Panc1 (cell line): ENCODE measurements around the gene TEX50. TPM values are rescaled to one million over a fixed set of nuclear protein-coding genes. Genes with fewer than 3 reads are reported as not detected.
"Not testable (repeated sequence)": the region's sequence is repeated elsewhere in the genome, so short reads cannot be mapped to it uniquely, and the experiment has no call there.

Source experiments
- ATAC-seq: fragments of 200-7000 bp; cut with Tn5 transposase; 2 replicates; pipeline ENCODE4 v1.9.1; 2020; ENCODE audit warnings: mild to moderate bottlenecking, moderate library complexity
- BruUV-seq: library from RNA; stranded (reverse); fragments of 400-500 nt; replicated peaks from 2 replicates; lab custom pipeline; 2021; lab: Mats Ljungman, UMichigan
- CTCF ChIA-PET: fragments of 300-600 bp; sonication (Branson Sonifier 250); formaldehyde crosslinking; loops from one replicate; lab custom pipeline; 2022; ENCODE audit warnings: antibody characterized with exemption; lab: Charles Lee
- POLR2A ChIA-PET: fragments of 300-600 bp; sonication (Branson Sonifier 250); formaldehyde crosslinking; loops from one replicate; lab custom pipeline; 2022; ENCODE audit warnings: antibody characterized with exemption; lab: Charles Lee
- DNase-seq: peaks from one replicate; pipeline ENCODE4 v3.0.0-alpha.2; 2010; ENCODE audit warnings: low read depth, low spot score
- H3K27ac ChIP-seq: 2 replicates; pipeline ENCODE4 v1.5.1; 2011; ENCODE audit warnings: mild to moderate bottlenecking, low read length, inconsistent platforms
- H3K27me3 ChIP-seq: fragments of 200-500 bp; sonication (Bioruptor generic); 2 replicates; pipeline ENCODE4 v1.6.0; 2014; ENCODE audit warnings: low read length, inconsistent platforms; ENCODE audit not compliant: control insufficient read depth, insufficient read depth
- H3K36me3 ChIP-seq: fragments of 200-500 bp; sonication (Bioruptor generic); 2 replicates; pipeline ENCODE4 v1.5.1; 2014; ENCODE audit warnings: inconsistent platforms, mild to moderate bottlenecking, low read length, moderate library complexity; ENCODE audit not compliant: control insufficient read depth, insufficient read depth
- H3K4me1 ChIP-seq: 2 replicates; pipeline ENCODE4 v1.5.1; 2011; ENCODE audit warnings: inconsistent platforms, mild to moderate bottlenecking, low read length, moderate library complexity; ENCODE audit not compliant: control insufficient read depth, insufficient read depth
- H3K4me3 ChIP-seq, 2 experiments: 2 replicates each; pipeline ENCODE4 v1.5.1; 2011 to 2012; ENCODE audit warnings: low read depth in 2 of 2, low read length in 2 of 2, mild to moderate bottlenecking in 2 of 2, inconsistent platforms in 1 of 2, moderate library complexity in 1 of 2
- H3K9me3 ChIP-seq: fragments of 200-500 bp; sonication (Bioruptor generic); 2 replicates; pipeline ENCODE4 v1.5.1; 2014; ENCODE audit warnings: low read depth, mild to moderate bottlenecking, inconsistent platforms, low read length, moderate library complexity; ENCODE audit not compliant: control insufficient read depth, insufficient read depth
- CTCF ChIP-seq: fragments of 450-650 bp; IDR thresholded peaks from 2 replicates; pipeline ENCODE4 v1.5.1; 2017; ENCODE audit warnings: mild to moderate bottlenecking
- POLR2AphosphoS5 ChIP-seq: IDR thresholded peaks from 2 replicates; pipeline ENCODE4 v1.6.1; 2012; ENCODE audit warnings: mild to moderate bottlenecking, low read depth, low read length, moderate library complexity
- REST ChIP-seq, 2 experiments: IDR thresholded peaks; 2 replicates each; pipeline ENCODE4 v1.6.1; 2011 to 2012; ENCODE audit warnings: low read depth in 2 of 2, control low read depth in 1 of 2, low read length in 1 of 2, mild to moderate bottlenecking in 1 of 2, moderate library complexity in 1 of 2; ENCODE audit not compliant: insufficient read depth in 1 of 2
- SIN3A ChIP-seq: IDR thresholded peaks from 2 replicates; pipeline ENCODE4 v1.6.1; 2012; ENCODE audit warnings: low read depth, mild to moderate bottlenecking, low read length, moderate library complexity, borderline replicate concordance; ENCODE audit not compliant: insufficient read depth
- TCF7L2 ChIP-seq: IDR thresholded peaks from 2 replicates; pipeline ENCODE4 v1.6.1; 2011; ENCODE audit warnings: mild to moderate bottlenecking, low read depth, low read length, inconsistent platforms
- in situ Hi-C: cut with HindIII; loops from 2 replicates; pipeline ENCODE4 v1.10.0; 2016; ENCODE audit warnings: low sequenced_read_pairs, low pct_unique_long_range_greater_than_20kb
- intact Hi-C: fragments of 100-400 bp; cut with micrococcal nuclease; formaldehyde crosslinking; loops from one replicate; pipeline ENCODE4 v1.10.0; 2022; ENCODE audit not compliant: unreplicated experiment
- total RNA-seq: library from RNA; stranded (reverse); gene quantifications from one replicate; pipeline ENCODE4 v1.2.1, GENCODE V29; 2021; ENCODE audit not compliant: unreplicated experiment

TEX50 gene
- total RNA-seq, 1 experiment from 2014 or later = not detected

- DNase-seq = no peak
- ATAC-seq = no peak
- Histone ChIP-seq H3K27ac (no peak within 1 kb of the TSS), H3K9me3 (no peaks in the 10 kb centered on the region), H3K4me1 (no peaks in the 10 kb centered on the region), H3K27me3 (no peaks in the 10 kb centered on the region; the same call in none of the 2 replicates), H3K4me3 (no peak within 1 kb of the TSS), H3K36me3 (no peaks in the 10 kb centered on the region)
- no TSS peak for BruUV-seq
- POLR2A ChIA-PET = no interaction called here
- in situ Hi-C loops (no loop called here), intact Hi-C loops (no loop called here)
- TF ChIP-seq CTCF (no peak), TCF7L2 (no peak), POLR2AphosphoS5 (no peak), REST (IDR thresholded peaks at IDR 0.05; ENCODE audit: insufficient read depth in 1 of 2, low read depth in 2 of 2, low read length in 1 of 2) (no peak), SIN3A (no peak)
- CTCF ChIA-PET = no interaction called here
Measured at GRCh38 chr1:173603056-173603591, 32.0 kb upstream of the TEX50 start, which contains the start of gene SLC9C2. Gene SLC9C2 (minus strand): TSS chr1:173603072. CDS start chr1:173601776, 1,296 bp downstream.

- H3K4me3 ChIP-seq = no peak overlapping the region
- in situ Hi-C loops = no loop called here
- H3K4me1 ChIP-seq = no peaks in the 10 kb centered on the region
- ATAC-seq (no peak), DNase-seq (no peak)
- no peaks in the 10 kb centered on the region for H3K36me3 ChIP-seq
- H3K9me3 ChIP-seq = no peaks in the 10 kb centered on the region
- no peaks in the 10 kb centered on the region; the same call in 1 of the 2 replicates for H3K27me3 ChIP-seq
- POLR2A ChIA-PET = no interaction called here
- no TSS peak for BruUV-seq
- H3K27ac ChIP-seq = no peak overlapping the region
- intact Hi-C loops = no loop called here
- CTCF ChIA-PET = no interaction called here
- TF ChIP-seq REST (IDR thresholded peaks at IDR 0.05; ENCODE audit: insufficient read depth in 1 of 2, low read depth in 2 of 2, low read length in 1 of 2) (no peak), TCF7L2 (no peak), CTCF (no peak), SIN3A (no peak), POLR2AphosphoS5 (no peak)
Measured at GRCh38 chr1:173608503-173609216, 26.5 kb upstream of the TEX50 start.

GRCh38 chr1:173613086-173613485, 22.1 kb upstream of the TEX50 start:
- H3K27me3 ChIP-seq, in situ Hi-C loops, H3K36me3 ChIP-seq, H3K9me3 ChIP-seq, ATAC-seq, POLR2A ChIA-PET, H3K27ac ChIP-seq, intact Hi-C loops, BruUV-seq, H3K4me1 ChIP-seq, DNase-seq, CTCF ChIA-PET, H3K4me3 ChIP-seq: not testable (repeated sequence)
